Mesenteric fat pad (tissue), 1 donor: ENCODE measurements around the gene MTRR. TPM values are rescaled to one million over a fixed set of nuclear protein-coding genes. Genes with fewer than 3 reads are reported as not detected.
"Not testable (repeated sequence)": the region's sequence is repeated elsewhere in the genome, so short reads cannot be mapped to it uniquely, and the experiment has no call there.

Experiments used
- DNase-seq: peaks from one replicate; pipeline ENCODE4 v3.0.0-alpha.2; 2020; ENCODE audit warnings: low spot score
- total RNA-seq: library from RNA; stranded (reverse); fragmentation: NEBNext Ultra II Directional; extraction: Animal tissue kit (Norgen Biotek cat#: 25700); gene quantifications from one replicate; pipeline ENCODE4 v1.2.1, GENCODE V29; 2021
- donor health status: DM: yes; HTN: yes; CAD: no.

The MTRR gene
- total RNA-seq, 1 donor from 2014 or later, result 52.4 TPM

GRCh38 chr5:7894860-7895259 lies 25.9 kb downstream of the MTRR start:
- DNase-seq, result no peak

- DNase-seq, result no peak
Observed at GRCh38 chr5:7897014-7897600, 28.2 kb downstream of the MTRR start.

DNA sequence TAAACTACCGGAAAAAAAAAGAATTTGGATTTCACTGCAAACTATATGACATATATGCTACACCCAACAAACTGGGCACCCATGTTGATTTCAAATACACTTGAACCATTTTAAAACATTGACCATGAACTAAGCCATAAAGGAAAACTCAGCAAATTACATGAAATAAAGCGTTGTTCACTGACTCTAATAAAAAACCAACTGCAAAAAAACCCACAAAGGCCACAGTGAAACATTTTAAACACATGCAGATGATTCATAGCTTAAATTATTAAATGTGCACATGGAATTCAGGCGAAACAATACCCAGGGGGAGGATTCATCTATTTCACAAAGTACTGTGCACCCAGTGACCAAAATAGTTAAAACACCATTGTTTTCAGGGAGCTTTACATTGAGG lies 33.3 kb downstream of the MTRR start:
- DNase-seq, result no peak

DNA sequence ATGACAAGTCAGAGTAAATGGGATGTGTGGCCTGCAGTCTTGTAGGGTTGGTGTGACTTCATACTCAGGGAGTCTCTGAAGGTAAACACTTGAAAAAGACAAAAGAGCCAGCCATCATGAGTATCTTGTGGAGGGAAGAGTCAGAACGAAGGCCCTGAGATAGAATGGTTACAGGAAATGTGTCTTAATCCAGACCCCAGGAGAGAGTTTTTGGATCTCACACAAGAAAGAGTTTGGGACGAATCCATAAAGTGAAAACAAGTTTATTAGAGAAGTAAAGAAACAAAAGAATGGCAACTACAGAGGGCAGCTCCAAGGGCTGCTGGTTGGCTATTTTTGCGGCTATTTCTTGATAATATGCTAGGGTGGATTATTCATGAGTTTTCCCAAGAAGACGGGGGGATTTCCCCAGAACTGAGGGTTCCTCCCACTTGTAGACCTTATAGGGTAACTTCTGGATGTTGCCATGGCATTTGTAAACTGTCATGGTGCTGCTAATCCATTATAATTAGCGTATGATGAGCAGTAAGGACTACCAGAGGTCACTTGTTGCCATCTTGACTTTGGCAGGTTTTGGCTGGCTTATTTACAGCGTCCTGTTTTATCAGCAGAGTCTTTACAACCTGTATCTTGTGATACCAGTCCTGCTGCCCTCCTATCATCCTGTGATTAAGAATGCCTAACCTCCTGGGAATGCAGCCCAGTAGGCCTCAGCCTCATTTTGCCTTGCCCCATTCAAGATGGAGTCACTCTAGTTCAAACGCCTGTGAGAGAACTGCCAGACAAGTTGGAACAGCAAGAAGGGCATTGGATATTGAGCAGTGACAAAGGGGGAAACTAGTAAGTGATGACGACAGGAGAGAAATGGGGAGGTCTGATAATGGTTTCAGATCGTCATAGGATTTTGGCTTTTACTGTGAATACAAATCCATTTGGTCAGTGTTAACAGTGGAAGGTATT lies 34.0 kb downstream of the MTRR start:
- DNase-seq, result no peak

GRCh38 chr5:7904170-7904569 lies 35.2 kb downstream of the MTRR start:
- no peak for DNase-seq

DNA sequence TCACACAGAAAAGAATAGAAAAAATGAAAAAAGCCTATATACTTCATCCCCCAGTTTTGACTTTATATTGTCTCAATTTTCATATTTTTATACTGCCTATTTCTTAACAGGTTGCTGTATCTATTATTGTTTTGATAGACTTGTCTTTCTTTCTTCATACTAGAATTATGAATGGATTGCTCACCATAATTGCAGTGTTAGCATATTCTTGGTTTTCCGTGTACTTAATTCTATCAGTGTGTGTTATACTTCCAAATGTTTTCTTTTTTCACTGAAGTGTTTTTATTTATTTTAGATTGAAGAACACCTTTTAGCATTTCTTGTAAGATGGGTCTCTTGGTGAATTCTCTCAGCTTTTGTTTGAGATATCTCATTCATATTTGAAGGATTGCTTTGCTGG lies 38.7 kb downstream of the MTRR start:
- no peak for DNase-seq

DNA sequence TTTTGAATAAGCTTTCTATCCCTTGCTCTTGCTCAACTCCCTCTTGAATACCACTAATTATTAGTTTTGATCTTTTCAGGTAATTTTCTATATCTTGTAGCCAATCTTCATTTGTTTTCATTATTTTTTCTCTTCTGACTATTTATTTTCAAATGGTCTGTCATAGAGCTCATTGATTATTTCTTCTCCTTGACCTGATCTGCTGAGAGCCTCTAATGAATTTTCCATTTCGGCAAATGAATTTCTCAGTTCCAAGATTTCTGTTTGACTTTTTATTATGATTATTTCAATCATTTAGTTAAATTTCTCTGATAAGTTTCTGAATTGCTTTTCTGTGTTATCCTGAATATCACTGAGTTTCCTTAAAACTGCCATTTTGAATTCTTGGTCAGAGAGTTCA lies 39.4 kb downstream of the MTRR start:
- no peak for DNase-seq

GRCh38 chr5:7910738-7911428 lies 41.9 kb downstream of the MTRR start:
- no peak for DNase-seq

DNA sequence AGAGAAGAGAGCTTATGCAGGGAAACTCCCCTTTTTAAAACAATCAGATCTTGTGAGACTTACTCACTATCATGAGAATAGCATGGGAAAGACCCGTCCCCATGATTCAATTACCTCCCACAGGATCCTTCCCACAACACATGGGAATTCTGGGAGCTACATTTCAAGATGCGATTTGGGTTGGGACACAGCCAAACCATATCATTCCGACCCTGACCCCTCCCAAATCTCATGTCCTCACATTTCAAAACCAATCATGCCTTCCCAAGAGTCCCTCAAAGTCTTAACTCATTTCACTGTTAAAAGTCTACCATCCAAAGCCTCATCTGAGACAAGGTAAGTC lies 42.5 kb downstream of the MTRR start:
- not testable (repeated sequence) for DNase-seq

- no peak for DNase-seq
Observed at GRCh38 chr5:7916171-7916804, 47.3 kb downstream of the MTRR start.

GRCh38 chr5:7917130-7918123 lies 48.5 kb downstream of the MTRR start:
- DNase-seq, result no peak

- DNase-seq, result no peak
Observed at GRCh38 chr5:7925961-7926695, 57.2 kb downstream of the MTRR start.

- no peak for DNase-seq
Observed at GRCh38 chr5:7926720-7927119, 57.8 kb downstream of the MTRR start.

GRCh38 chr5:7927466-7928375 lies 58.8 kb downstream of the MTRR start:
- no peak for DNase-seq

DNA sequence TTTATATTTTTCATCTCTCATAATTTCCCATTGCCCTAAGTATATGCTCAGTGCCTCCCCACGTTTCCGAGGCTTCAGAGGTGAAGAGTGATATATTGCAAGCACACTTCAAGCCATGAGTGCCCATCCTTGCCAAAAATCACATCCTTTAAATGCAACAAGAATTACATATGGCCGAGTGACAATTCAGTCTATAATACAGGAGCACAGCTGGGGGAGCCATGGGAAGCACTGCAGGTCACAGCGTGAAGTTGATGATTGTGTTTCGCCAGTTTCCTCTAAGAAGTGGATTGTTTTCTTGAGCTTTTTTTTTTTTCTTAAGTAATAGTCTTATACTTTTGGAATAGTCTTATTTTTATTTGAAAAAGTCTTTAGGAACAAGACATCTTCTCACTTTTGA lies 61.1 kb downstream of the MTRR start:
- DNase-seq, result no peak

DNA sequence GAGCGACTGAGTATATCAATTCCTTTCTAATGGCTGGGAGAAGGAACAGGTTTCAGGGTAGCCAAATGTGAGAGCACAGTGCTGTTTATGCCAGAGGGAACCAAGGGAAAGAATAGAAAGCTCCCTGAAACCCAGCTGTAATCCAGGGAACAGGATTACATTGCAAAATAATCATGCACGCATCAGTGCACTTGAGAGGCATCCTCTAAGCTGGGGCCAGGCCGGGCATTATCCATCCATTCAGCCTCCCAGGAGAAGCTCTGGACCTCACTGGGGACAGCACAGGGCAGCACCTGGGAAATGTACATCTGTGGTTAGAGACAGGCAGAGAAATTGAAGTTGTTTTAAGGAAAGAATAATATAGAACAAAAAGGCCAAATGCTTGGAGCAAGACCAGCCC lies 72.7 kb downstream of the MTRR start:
- DNase-seq, result no peak

- DNase-seq, result no peak
Observed at GRCh38 chr5:7947301-7947700, 78.4 kb downstream of the MTRR start.
